HEK293T (cell line): ENCODE results near the gene CRADD.
A peak's percentile ranks its signal among the peaks of the same experiment; 100 is the strongest.

Experiments used
- ARNT ChIP-seq: fragments of 450-650 bp; IDR thresholded peaks from 2 replicates; pipeline ENCODE4 v1.6.1; 2017; ENCODE audit warnings: mild to moderate bottlenecking
- BHLHE40 ChIP-seq: fragments of 450-650 bp; IDR thresholded peaks from 2 replicates; pipeline ENCODE4 v1.6.1; 2016; ENCODE audit warnings: mild to moderate bottlenecking, moderate library complexity, borderline replicate concordance
- ELF4 ChIP-seq: fragments of 450-650 bp; IDR thresholded peaks from 2 replicates; pipeline ENCODE4 v1.6.1; 2017; ENCODE audit warnings: antibody characterized with exemption
- FOXM1 ChIP-seq: fragments of 450-650 bp; IDR thresholded peaks from 2 replicates; pipeline ENCODE4 v1.6.1; 2017; ENCODE audit warnings: mild to moderate bottlenecking, borderline replicate concordance
- NFRKB ChIP-seq: fragments of 450-650 bp; IDR thresholded peaks from 2 replicates; pipeline ENCODE4 v1.6.1; 2016; ENCODE audit warnings: mild to moderate bottlenecking, moderate library complexity
- PKNOX1 ChIP-seq: fragments of 450-650 bp; IDR thresholded peaks from 2 replicates; pipeline ENCODE4 v1.6.1; 2016
- SP1 ChIP-seq: fragments of 450-650 bp; IDR thresholded peaks from 2 replicates; pipeline ENCODE4 v1.6.1; 2017
- SUZ12 ChIP-seq: fragments of 450-650 bp; IDR thresholded peaks from 2 replicates; pipeline ENCODE4 v1.6.1; 2016; ENCODE audit warnings: mild to moderate bottlenecking
- ZNF384 ChIP-seq: fragments of 450-650 bp; IDR thresholded peaks from 2 replicates; pipeline ENCODE4 v1.6.1; 2016

GRCh38 chr12:93886533-93887511 is 209.6 kb downstream of the CRADD start:
- TF ChIP-seq ELF4 (no peak), BHLHE40 (no peak), PKNOX1 (peak; percentile 95), SP1 (no peak), FOXM1 (no peak), ARNT (peak; percentile 60; the same call in 1 of the 2 replicates), NFRKB (no peak), SUZ12 (no peak), ZNF384 (no peak)
